WERI-Rb-1 (cell line): ENCODE data around the gene TRIM6.
"Not testable (repeated sequence)": the region's sequence is repeated elsewhere in the genome, so short reads cannot be mapped to it uniquely, and the experiment has no call there.

Source experiments
- DNase-seq: peaks from one replicate; pipeline ENCODE4 v3.0.0-alpha.2; 2020
- H3K27ac ChIP-seq: fragments of 250-450 bp; sonication (Bioruptor Pico); 2 replicates; pipeline ENCODE4 v1.5.1; 2020; ENCODE audit warnings: mild to moderate bottlenecking, moderate library complexity
- H3K27me3 ChIP-seq: fragments of 250-450 bp; sonication (Bioruptor Pico); 2 replicates; pipeline ENCODE4 v1.5.1; 2021; ENCODE audit warnings: mild to moderate bottlenecking, low read depth, moderate library complexity; ENCODE audit not compliant: insufficient read depth, severe bottlenecking
- H3K36me3 ChIP-seq: fragments of 250-450 bp; sonication (Bioruptor Pico); 2 replicates; pipeline ENCODE4 v1.5.1; 2020; ENCODE audit warnings: mild to moderate bottlenecking, moderate library complexity
- H3K4me3 ChIP-seq: 2 replicates; pipeline ENCODE4 v1.5.1; 2011; ENCODE audit warnings: low read depth, mild to moderate bottlenecking, control low read depth, low read length
- H3K9me3 ChIP-seq: fragments of 250-450 bp; sonication (Bioruptor Pico); 2 replicates; pipeline ENCODE4 v1.5.1; 2021; ENCODE audit warnings: mild to moderate bottlenecking, moderate library complexity; ENCODE audit not compliant: severe bottlenecking
- CTCF ChIP-seq: IDR thresholded peaks from 2 replicates; pipeline ENCODE4 v1.5.1; 2011; ENCODE audit warnings: low read depth, mild to moderate bottlenecking, control low read depth, inconsistent platforms, low read length

Gene TRIM6

GRCh38 chr11:5580577-5580976 is 15.9 kb upstream of the TRIM6 start, which contains the start of gene OR52B6:
OR52B6 (plus strand) TSS chr11:5580877; CDS start chr11:5580877, 0 bp downstream.
- TF ChIP-seq CTCF, result no peak
- Histone ChIP-seq H3K4me3 (no peak within 1 kb of the TSS), H3K9me3 (no peaks in the 10 kb centered on the region), H3K27ac (no peak within 1 kb of the TSS), H3K36me3 (no peaks in the 10 kb centered on the region), H3K27me3 (peaks cover 66% of the 10 kb centered on the region)
- no peak for DNase-seq

- Histone ChIP-seq H3K9me3 (no peaks in the 10 kb centered on the region), H3K27ac (no peak overlapping the region), H3K36me3 (no peaks in the 10 kb centered on the region), H3K4me3 (no peak overlapping the region), H3K27me3 (peaks cover 66% of the 10 kb centered on the region)
- no peak for TF ChIP-seq CTCF
- DNase-seq, result no peak
These were observed 15.4 kb upstream of the TRIM6 start for GRCh38 chr11:5581014-5581413.

- not testable (repeated sequence) for H3K9me3 ChIP-seq, DNase-seq, H3K36me3 ChIP-seq, H3K4me3 ChIP-seq, H3K27ac ChIP-seq
- H3K27me3 ChIP-seq, result peaks cover 60% of the 10 kb centered on the region
These were observed 12.0 kb upstream of the TRIM6 start for GRCh38 chr11:5584458-5584857.

- not testable (repeated sequence) for H3K4me3 ChIP-seq, H3K27ac ChIP-seq
These were observed 6.5 kb upstream of the TRIM6 start for GRCh38 chr11:5589906-5590305.

GRCh38 chr11:5591613-5592012 is 4.8 kb upstream of the TRIM6 start:
- Histone ChIP-seq H3K9me3 (peaks cover 2% of the 10 kb centered on the region), H3K4me3 (no peak overlapping the region), H3K36me3 (no peaks in the 10 kb centered on the region), H3K27me3 (peaks cover 71% of the 10 kb centered on the region), H3K27ac (no peak overlapping the region)
- no peak for TF ChIP-seq CTCF
- no peak for DNase-seq

More at GRCh38 chr11:5589906-5590305, 6.5 kb upstream of the TRIM6 start:
- H3K9me3 ChIP-seq, DNase-seq, H3K36me3 ChIP-seq: not testable (repeated sequence)
- H3K27me3 ChIP-seq, result peaks cover 67% of the 10 kb centered on the region

- Histone ChIP-seq H3K4me3 (no peak overlapping the region), H3K36me3 (no peaks in the 10 kb centered on the region), H3K27ac (no peak overlapping the region), H3K9me3 (peaks cover 2% of the 10 kb centered on the region), H3K27me3 (peaks cover 74% of the 10 kb centered on the region)
- DNase-seq, result no peak
- no peak for TF ChIP-seq CTCF
These were observed 3.8 kb upstream of the TRIM6 start for GRCh38 chr11:5592615-5593014.

GRCh38 chr11:5593146-5593545 is 3.3 kb upstream of the TRIM6 start:
- H3K36me3 ChIP-seq, result no peaks in the 10 kb centered on the region
- H3K4me3 ChIP-seq, result no peak overlapping the region
- TF ChIP-seq CTCF, result no peak
- DNase-seq, result no peak
- H3K27me3 ChIP-seq, result peaks cover 77% of the 10 kb centered on the region
- no peak overlapping the region for H3K27ac ChIP-seq
- peaks cover 2% of the 10 kb centered on the region for H3K9me3 ChIP-seq
